HEK293 (cell line): ENCODE measurements around the gene NPW.

Experiments
- KLF1 ChIP-seq: fragments of 450-650 bp; formaldehyde crosslinking; IDR thresholded peaks from 2 replicates; pipeline ENCODE4 v1.5.1; 2016; ENCODE audit warnings: missing biosample characterization, missing genetic modification characterization
- KLF10 ChIP-seq: fragments of 450-650 bp; IDR thresholded peaks from 2 replicates; pipeline ENCODE4 v1.5.1; 2018; ENCODE audit warnings: missing biosample characterization, mild to moderate bottlenecking, missing genetic modification characterization
- KLF16 ChIP-seq: fragments of 450-650 bp; formaldehyde crosslinking; IDR thresholded peaks from 2 replicates; pipeline ENCODE4 v1.5.1; 2017; ENCODE audit warnings: missing biosample characterization, missing genetic modification characterization
- KLF8 ChIP-seq: fragments of 450-650 bp; formaldehyde crosslinking; IDR thresholded peaks from 2 replicates; pipeline ENCODE4 v1.5.1; 2016; ENCODE audit warnings: missing biosample characterization, missing genetic modification characterization
- SALL2 ChIP-seq: fragments of 450-650 bp; formaldehyde crosslinking; IDR thresholded peaks from 2 replicates; pipeline ENCODE4 v1.5.0; 2017; ENCODE audit warnings: missing biosample characterization, mild to moderate bottlenecking, missing genetic modification characterization, borderline replicate concordance
- SCRT1 ChIP-seq: fragments of 450-650 bp; formaldehyde crosslinking; IDR thresholded peaks from 2 replicates; pipeline ENCODE4 v1.5.1; 2016; ENCODE audit warnings: missing biosample characterization, missing genetic modification characterization, borderline replicate concordance
- SP3 ChIP-seq: fragments of 450-650 bp; formaldehyde crosslinking; IDR thresholded peaks from 2 replicates; pipeline ENCODE4 v1.5.1; 2016; ENCODE audit warnings: missing biosample characterization, missing genetic modification characterization
- TRIM28 ChIP-seq: IDR thresholded peaks from 2 replicates; pipeline ENCODE4 v1.6.1; 2011; ENCODE audit warnings: low read length, control low read depth, borderline replicate concordance
- YY2 ChIP-seq: fragments of 450-650 bp; formaldehyde crosslinking; IDR thresholded peaks from 2 replicates; pipeline ENCODE4 v1.5.1; 2016; ENCODE audit warnings: missing biosample characterization, missing genetic modification characterization
- ZBTB17 ChIP-seq: fragments of 450-650 bp; formaldehyde crosslinking; IDR thresholded peaks from 2 replicates; pipeline ENCODE4 v1.5.1; 2016; ENCODE audit warnings: missing biosample characterization, missing genetic modification characterization
- ZFP37 ChIP-seq: fragments of 450-650 bp; formaldehyde crosslinking; IDR thresholded peaks from 2 replicates; pipeline ENCODE4 v1.5.1; 2016; ENCODE audit warnings: missing biosample characterization, missing genetic modification characterization
- ZNF223 ChIP-seq: fragments of 450-650 bp; formaldehyde crosslinking; IDR thresholded peaks from 2 replicates; pipeline ENCODE4 v1.5.1; 2016; ENCODE audit warnings: missing biosample characterization, missing genetic modification characterization
- ZNF324 ChIP-seq: fragments of 450-650 bp; formaldehyde crosslinking; IDR thresholded peaks from 2 replicates; pipeline ENCODE4 v1.5.1; 2016; ENCODE audit warnings: missing biosample characterization, missing genetic modification characterization
- ZNF416 ChIP-seq: fragments of 450-650 bp; formaldehyde crosslinking; IDR thresholded peaks from 2 replicates; pipeline ENCODE4 v1.5.1; 2016; ENCODE audit warnings: missing biosample characterization, missing genetic modification characterization
- ZNF514 ChIP-seq: fragments of 450-650 bp; formaldehyde crosslinking; IDR thresholded peaks from 2 replicates; pipeline ENCODE4 v1.5.1; 2016; ENCODE audit warnings: missing biosample characterization, missing genetic modification characterization
- ZNF707 ChIP-seq: fragments of 450-650 bp; formaldehyde crosslinking; IDR thresholded peaks from 2 replicates; pipeline ENCODE4 v1.5.1; 2016; ENCODE audit warnings: missing biosample characterization, missing genetic modification characterization
- ZNF843 ChIP-seq: fragments of 450-650 bp; formaldehyde crosslinking; IDR thresholded peaks from 2 replicates; pipeline ENCODE4 v1.5.1; 2016; ENCODE audit warnings: missing biosample characterization, missing genetic modification characterization
- ZSCAN30 ChIP-seq: fragments of 450-650 bp; IDR thresholded peaks from 2 replicates; pipeline ENCODE4 v1.5.1; 2018; ENCODE audit warnings: missing biosample characterization, mild to moderate bottlenecking, missing genetic modification characterization, moderate library complexity
- TF ChIP-seq, protein P1 (sequence below): fragments of 450-650 bp; formaldehyde crosslinking; optimal IDR thresholded peaks from 2 replicates; pipeline ENCODE3; 2016; ENCODE audit warnings: missing biosample characterization, mild to moderate bottlenecking, missing genetic modification characterization
- TF ChIP-seq, protein P2 (sequence below): fragments of 450-650 bp; formaldehyde crosslinking; IDR thresholded peaks from 2 replicates; pipeline ENCODE4 v1.5.1; 2017; ENCODE audit warnings: missing biosample characterization, missing genetic modification characterization
- TF ChIP-seq, protein P3 (sequence below): fragments of 450-650 bp; formaldehyde crosslinking; conservative IDR thresholded peaks from 2 replicates; pipeline ENCODE4 v1.5.1; 2016; ENCODE audit warnings: low read depth, missing biosample characterization, missing genetic modification characterization
- TF ChIP-seq, protein P4 (sequence below): fragments of 450-650 bp; formaldehyde crosslinking; IDR thresholded peaks from 2 replicates; pipeline ENCODE4 v1.5.1; 2016; ENCODE audit warnings: missing biosample characterization, missing genetic modification characterization
- TF ChIP-seq, protein P5 (sequence below): IDR thresholded peaks from 2 replicates; pipeline ENCODE4 v1.6.1; 2011; ENCODE audit warnings: mild to moderate bottlenecking, low read depth, low read length, borderline replicate concordance
- TF ChIP-seq, protein P6 (sequence below): fragments of 450-650 bp; formaldehyde crosslinking; IDR thresholded peaks from 2 replicates; pipeline ENCODE4 v1.5.1; 2017; ENCODE audit warnings: missing biosample characterization, mild to moderate bottlenecking, missing genetic modification characterization, moderate library complexity

NPW gene

DNA sequence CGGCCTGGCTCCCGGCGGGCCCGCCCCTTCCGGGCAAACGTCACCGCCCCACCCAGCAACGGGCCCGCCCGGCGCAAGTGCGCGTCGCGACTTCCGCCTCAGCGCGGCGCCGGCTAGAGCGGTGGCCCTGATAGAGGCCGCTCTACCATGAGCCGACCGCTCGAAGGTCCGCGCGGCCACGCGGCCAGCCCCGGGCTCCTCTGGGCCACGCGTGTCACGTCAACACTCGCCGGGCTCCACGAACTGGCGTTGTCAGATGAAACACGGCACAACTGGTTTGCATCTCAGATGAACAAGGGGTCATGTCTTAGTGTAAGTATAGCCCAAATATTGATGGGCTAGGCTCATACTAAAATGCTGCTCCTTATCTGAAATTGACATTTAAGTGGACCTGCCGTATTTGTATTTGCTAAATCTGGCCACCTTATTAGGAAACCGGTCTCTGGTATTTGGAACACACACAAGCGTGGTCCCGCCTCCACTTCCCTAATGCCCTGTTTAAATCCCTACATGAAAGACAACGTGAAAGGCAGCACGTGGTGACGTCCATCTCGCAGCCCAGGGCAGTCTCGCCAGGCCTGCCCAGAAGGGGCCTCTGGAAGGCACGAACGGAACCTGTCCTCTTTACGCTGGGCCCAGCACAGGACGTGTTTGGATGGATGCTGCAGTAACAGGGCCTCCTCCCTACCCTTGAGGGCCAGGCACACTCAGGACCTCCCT lies 9.6 kb upstream of the NPW start, which contains the start of gene ZNF598 (continued):
- TF ChIP-seq SALL2: no peak
- no peak for TF ChIP-seq ZNF707
- no peak for TF ChIP-seq ZNF514 (tag by site-specific recombination)
- TF ChIP-seq KLF16 (tag by site-specific recombination): peak; percentile 75; the same call in 1 of the 2 replicates
- TF ChIP-seq ZSCAN30 (tag by site-specific recombination): peak; percentile 93
- TF ChIP-seq, protein P1, sequence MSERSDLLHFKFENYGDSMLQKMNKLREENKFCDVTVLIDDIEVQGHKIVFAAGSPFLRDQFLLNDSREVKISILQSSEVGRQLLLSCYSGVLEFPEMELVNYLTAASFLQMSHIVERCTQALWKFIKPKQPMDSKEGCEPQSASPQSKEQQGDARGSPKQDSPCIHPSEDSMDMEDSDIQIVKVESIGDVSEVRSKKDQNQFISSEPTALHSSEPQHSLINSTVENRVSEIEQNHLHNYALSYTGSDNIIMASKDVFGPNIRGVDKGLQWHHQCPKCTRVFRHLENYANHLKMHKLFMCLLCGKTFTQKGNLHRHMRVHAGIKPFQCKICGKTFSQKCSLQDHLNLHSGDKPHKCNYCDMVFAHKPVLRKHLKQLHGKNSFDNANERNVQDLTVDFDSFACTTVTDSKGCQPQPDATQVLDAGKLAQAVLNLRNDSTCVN (tag by site-specific recombination): peak; percentile 85
- TF ChIP-seq KLF1: peak; percentile 42; the same call in 1 of the 2 replicates
- peak; percentile 57; the same call in 1 of the 2 replicates for TF ChIP-seq KLF10
- peak; percentile 78 for TF ChIP-seq KLF8 (tag by site-specific recombination)
- TF ChIP-seq, protein P2, sequence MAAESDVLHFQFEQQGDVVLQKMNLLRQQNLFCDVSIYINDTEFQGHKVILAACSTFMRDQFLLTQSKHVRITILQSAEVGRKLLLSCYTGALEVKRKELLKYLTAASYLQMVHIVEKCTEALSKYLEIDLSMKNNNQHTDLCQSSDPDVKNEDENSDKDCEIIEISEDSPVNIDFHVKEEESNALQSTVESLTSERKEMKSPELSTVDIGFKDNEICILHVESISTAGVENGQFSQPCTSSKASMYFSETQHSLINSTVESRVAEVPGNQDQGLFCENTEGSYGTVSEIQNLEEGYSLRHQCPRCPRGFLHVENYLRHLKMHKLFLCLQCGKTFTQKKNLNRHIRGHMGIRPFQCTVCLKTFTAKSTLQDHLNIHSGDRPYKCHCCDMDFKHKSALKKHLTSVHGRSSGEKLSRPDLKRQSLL (tag by site-specific recombination): 0 out of 2 replicates have a peak, but pooled peaks have one; percentile 8
- peak; percentile 86 for TF ChIP-seq ZNF324
- peak; percentile 78 for TF ChIP-seq ZFP37
- TF ChIP-seq ZBTB17 (tag by site-specific recombination): peak; percentile 67
- TF ChIP-seq, protein P3, sequence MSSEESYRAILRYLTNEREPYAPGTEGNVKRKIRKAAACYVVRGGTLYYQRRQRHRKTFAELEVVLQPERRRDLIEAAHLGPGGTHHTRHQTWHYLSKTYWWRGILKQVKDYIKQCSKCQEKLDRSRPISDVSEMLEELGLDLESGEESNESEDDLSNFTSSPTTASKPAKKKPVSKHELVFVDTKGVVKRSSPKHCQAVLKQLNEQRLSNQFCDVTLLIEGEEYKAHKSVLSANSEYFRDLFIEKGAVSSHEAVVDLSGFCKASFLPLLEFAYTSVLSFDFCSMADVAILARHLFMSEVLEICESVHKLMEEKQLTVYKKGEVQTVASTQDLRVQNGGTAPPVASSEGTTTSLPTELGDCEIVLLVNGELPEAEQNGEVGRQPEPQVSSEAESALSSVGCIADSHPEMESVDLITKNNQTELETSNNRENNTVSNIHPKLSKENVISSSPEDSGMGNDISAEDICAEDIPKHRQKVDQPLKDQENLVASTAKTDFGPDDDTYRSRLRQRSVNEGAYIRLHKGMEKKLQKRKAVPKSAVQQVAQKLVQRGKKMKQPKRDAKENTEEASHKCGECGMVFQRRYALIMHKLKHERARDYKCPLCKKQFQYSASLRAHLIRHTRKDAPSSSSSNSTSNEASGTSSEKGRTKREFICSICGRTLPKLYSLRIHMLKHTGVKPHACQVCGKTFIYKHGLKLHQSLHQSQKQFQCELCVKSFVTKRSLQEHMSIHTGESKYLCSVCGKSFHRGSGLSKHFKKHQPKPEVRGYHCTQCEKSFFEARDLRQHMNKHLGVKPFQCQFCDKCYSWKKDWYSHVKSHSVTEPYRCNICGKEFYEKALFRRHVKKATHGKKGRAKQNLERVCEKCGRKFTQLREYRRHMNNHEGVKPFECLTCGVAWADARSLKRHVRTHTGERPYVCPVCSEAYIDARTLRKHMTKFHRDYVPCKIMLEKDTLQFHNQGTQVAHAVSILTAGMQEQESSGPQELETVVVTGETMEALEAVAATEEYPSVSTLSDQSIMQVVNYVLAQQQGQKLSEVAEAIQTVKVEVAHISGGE (tag by site-specific recombination): peak; percentile 89
- TF ChIP-seq SP3 (tag by site-specific recombination): peak; percentile 62
- TF ChIP-seq YY2 (tag by site-specific recombination): 0 out of 2 replicates have a peak, but pooled peaks have one; percentile 25
- TF ChIP-seq SCRT1 (tag by site-specific recombination): no peak
- no peak for TF ChIP-seq ZNF223
- TF ChIP-seq, protein P4, sequence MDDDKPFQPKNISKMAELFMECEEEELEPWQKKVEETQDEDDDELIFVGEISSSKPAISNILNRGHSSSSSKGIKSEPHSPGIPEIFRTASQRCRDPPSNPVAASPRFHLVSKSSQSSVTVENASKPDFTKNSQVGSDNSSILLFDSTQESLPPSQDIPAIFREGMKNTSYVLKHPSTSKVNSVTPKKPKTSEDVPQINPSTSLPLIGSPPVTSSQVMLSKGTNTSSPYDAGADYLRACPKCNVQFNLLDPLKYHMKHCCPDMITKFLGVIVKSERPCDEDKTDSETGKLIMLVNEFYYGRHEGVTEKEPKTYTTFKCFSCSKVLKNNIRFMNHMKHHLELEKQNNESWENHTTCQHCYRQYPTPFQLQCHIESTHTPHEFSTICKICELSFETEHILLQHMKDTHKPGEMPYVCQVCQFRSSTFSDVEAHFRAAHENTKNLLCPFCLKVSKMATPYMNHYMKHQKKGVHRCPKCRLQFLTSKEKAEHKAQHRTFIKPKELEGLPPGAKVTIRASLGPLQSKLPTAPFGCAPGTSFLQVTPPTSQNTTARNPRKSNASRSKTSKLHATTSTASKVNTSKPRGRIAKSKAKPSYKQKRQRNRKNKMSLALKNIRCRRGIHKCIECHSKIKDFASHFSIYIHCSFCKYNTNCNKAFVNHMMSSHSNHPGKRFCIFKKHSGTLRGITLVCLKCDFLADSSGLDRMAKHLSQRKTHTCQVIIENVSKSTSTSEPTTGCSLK (tag by site-specific recombination): no peak
- 0 out of 2 replicates have a peak, but pooled peaks have one; percentile 18 for TF ChIP-seq TRIM28
- no peak for TF ChIP-seq ZNF416
- TF ChIP-seq ZNF843 (tag by site-specific recombination): peak; percentile 77
- TF ChIP-seq, protein P5, sequence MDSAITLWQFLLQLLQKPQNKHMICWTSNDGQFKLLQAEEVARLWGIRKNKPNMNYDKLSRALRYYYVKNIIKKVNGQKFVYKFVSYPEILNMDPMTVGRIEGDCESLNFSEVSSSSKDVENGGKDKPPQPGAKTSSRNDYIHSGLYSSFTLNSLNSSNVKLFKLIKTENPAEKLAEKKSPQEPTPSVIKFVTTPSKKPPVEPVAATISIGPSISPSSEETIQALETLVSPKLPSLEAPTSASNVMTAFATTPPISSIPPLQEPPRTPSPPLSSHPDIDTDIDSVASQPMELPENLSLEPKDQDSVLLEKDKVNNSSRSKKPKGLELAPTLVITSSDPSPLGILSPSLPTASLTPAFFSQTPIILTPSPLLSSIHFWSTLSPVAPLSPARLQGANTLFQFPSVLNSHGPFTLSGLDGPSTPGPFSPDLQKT: no peak
- TF ChIP-seq, protein P6, sequence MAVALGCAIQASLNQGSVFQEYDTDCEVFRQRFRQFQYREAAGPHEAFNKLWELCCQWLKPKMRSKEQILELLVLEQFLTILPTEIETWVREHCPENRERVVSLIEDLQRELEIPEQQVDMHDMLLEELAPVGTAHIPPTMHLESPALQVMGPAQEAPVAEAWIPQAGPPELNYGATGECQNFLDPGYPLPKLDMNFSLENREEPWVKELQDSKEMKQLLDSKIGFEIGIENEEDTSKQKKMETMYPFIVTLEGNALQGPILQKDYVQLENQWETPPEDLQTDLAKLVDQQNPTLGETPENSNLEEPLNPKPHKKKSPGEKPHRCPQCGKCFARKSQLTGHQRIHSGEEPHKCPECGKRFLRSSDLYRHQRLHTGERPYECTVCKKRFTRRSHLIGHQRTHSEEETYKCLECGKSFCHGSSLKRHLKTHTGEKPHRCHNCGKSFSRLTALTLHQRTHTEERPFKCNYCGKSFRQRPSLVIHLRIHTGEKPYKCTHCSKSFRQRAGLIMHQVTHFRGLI (tag by site-specific recombination): peak; percentile 46; the same call in 1 of the 2 replicates
